ENCODE measurements around the gene ZFR.
"Not testable (repeated sequence)": the region's sequence is repeated elsewhere in the genome, so short reads cannot be mapped to it uniquely, and the experiment has no call there.

The ZFR gene

GRCh38 chr5:32358611-32359010 lies 85.9 kb downstream of the ZFR start:
- DNase-seq (ENCODE audit: low spot score): no peak

DNA sequence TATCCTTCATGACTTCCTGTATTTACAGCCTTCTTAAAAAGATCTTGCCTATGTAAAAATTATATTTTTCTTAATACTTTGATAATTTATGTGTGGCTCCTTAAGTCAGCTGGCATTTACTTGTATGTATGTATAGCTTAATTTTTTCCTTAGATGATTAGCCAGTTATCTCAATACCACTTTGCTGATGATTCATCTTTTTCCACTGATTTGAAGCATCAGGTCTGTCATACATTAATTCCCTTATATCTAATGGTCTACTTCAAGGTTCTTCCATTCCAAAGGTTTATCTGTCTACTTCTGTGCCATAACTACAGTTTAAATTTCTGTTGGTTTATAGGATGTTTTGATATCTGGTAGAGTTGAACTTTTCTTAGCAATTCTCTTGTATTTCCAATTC lies 86.9 kb downstream of the ZFR start:
- DNase-seq (ENCODE audit: low spot score): no peak

DNA sequence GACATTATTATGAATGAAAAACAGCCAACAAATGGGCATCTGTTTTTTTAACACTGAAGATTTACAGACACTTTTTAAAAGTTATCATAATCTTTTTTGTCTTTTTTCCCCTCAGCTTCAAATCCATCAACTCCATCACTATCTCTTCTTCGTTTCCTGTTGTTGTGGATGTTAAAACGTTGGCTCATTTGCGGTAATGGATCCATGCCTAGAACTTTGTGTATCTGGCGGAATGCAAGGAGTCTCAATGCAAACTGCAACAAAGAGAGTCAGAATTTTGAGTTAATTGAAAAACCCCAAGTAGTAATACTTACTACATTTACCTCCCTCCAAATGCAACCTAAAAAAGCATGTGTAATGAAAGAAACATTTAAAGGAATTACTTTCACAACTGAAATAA lies 88.9 kb downstream of the ZFR start:
- no peak for DNase-seq (ENCODE audit: low spot score)

DNA sequence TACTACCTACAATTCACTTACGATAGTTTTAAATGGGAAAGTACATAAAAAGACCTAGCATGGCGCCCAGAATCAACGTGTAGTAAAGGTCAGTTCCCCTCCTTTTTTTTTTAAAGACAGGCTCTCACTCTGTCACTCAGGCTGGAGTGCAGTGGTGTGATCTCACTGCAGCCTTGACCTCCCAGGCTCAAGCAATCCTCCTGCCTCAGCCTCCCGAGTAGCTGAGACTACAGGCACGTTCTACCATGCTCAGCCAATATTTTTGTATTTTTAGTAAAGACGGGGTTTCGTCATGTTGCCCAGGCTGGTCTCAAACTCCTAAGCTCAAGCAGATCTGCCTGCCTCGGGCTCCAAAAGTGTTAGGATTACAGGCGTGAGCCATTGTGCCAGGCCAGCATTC lies 91.1 kb downstream of the ZFR start:
- no peak for DNase-seq (ENCODE audit: low spot score)

- no peak for DNase-seq (ENCODE audit: low spot score)
Measured at GRCh38 chr5:32352685-32353084, 91.9 kb downstream of the ZFR start.

- no peak for DNase-seq (ENCODE audit: low spot score)
Measured at GRCh38 chr5:32346869-32347268, 97.7 kb downstream of the ZFR start.

DNA sequence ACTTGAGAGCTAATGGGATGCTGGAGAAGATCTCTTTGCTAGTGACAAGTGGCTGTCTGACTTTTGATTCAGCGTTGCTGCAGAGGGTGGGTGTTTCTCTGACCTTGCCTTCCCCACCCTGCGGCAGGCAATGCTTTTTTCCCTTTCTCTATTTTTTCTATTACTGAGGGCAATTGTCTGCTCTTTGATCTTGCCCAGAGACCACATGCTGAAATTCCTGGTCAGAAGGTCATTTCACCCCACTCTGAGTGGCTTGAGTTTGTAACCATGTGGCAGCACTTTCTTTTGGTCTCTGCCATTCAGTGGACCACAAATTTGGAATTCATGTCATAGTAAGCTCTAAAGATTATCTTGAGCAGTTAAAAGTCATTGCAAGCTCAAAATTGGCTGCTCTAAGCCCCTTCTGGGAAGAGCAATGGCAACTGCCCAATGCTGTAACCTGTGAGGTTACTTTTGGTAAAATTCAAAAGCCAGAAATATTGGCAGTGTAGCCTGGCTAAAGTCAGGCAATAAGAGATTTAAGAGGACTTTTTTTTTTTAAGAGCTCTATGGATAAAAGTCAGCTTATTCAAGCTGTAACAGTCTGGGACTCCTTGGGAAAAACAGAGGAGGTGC lies 101.4 kb downstream of the ZFR start:
- no peak for DNase-seq (ENCODE audit: low spot score)

GRCh38 chr5:32342656-32343055 lies 101.9 kb downstream of the ZFR start:
- DNase-seq (ENCODE audit: low spot score): no peak

DNA sequence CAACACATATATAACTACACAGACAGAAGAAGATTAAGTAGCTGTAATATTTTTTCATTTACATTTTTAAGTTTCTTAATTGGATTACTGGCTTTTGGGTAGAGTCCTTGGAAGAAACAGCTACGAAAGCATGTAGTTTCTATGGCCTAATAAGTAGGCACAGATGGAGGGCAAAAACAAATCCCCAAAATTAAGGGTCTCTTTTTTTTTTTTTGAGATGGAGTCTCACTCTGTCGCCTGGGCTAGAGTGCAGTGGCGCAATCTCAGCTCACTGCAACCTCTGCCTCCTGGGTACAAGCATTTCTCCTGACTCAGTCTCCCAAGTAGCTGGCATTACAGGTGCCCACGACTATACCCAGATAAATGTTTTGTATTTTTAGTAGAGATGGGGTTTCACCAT lies 104.7 kb downstream of the ZFR start:
- DNase-seq (ENCODE audit: low spot score): no peak

- no peak for DNase-seq (ENCODE audit: low spot score)
Measured at GRCh38 chr5:32339198-32339597, 105.3 kb downstream of the ZFR start.

GRCh38 chr5:32332966-32333365 lies 111.6 kb downstream of the ZFR start:
- DNase-seq (ENCODE audit: low spot score): no peak

- DNase-seq (ENCODE audit: low spot score): no peak
Measured at GRCh38 chr5:32332361-32332760, 112.2 kb downstream of the ZFR start.

DNA sequence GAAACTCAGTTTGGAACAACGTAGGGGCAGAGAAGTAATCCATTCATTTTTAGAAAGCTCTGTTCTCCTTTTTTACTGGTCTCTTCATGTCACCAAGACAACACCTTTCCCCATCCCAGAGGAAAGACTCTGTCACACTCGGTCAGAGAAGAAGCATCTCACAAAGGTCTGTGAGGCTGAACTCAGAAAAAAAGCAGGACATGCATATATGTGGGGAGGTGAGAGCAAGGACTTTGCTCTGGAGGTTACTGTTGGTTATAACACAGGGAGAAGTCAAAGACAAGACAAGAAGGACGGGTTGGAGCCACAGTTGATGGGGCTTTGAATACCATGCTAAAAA lies 112.6 kb downstream of the ZFR start:
- no peak for DNase-seq (ENCODE audit: low spot score)

GRCh38 chr5:32331217-32331934 lies 113.2 kb downstream of the ZFR start:
- DNase-seq (ENCODE audit: low spot score): no peak

- DNase-seq (ENCODE audit: low spot score): no peak
Measured at GRCh38 chr5:32330126-32330971, 114.2 kb downstream of the ZFR start.

DNA sequence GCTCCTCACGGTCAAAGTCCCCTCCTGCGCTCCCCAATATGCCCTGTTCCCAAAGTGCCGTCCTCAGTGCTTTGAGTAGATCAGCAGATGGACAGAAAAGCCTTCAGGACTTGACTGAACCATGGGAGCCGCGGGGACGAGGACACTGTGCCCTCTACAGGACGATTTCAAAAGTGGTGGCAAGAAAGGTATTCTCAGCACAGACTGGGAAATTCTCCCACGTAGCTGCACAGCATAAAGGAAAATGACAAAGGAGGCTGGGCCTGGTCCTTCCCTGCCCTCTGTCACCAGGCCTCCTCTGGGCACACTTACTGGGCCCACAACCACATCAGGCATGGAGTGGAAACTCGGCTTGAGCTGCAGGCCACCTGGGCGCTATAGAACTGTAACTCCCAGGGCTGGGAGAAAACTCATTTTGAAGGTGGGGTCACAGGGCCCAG lies 115.1 kb downstream of the ZFR start:
- peak; percentile 75 for DNase-seq (ENCODE audit: low spot score)

DNA sequence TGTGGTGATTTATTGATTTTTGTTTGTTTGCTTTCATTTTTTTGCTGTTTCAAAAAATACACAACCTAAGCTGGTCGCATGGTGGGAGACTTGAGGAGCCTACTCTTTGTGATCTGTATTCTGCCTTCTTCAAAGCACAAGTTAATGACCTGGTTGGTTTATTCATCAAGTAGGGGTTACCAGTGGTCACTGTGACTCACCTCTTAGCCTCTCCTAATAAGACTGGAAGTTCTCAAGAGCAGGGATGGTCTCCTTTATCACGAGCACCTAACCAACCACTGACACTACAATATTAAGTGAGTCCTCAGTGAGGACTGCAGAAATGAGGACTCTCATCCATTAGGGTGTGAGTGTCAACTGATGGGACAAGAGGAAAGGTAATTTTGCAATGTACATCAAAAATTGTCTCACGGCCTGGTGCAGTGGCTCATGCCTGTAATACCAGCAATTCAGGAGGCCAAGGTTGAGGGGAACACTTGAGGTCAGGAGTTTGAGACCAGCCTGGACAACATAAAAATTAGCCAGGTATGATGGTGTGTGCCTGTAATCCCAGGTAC lies 118.2 kb downstream of the ZFR start:
- DNase-seq (ENCODE audit: low spot score): no peak

DNA sequence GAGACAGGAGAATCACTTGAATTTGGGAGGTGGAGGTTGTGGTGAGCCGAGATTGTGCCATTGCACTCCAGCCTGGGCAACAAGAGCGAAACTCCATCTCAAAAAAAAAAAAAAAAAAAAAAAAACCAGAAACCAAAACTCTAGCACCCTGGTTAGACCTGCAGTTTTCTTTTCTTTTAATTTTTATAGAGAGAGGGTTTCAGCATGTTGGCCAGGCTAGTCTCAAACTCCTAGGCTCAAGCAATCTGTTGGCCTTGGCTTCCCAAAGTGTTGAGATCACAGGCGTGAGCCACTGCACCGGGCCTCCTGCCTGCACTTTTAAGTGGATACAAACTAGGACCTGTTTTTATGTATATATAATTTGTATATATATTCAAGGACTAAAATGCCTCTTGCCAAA lies 118.9 kb downstream of the ZFR start:
- DNase-seq (ENCODE audit: low spot score): no peak

DNA sequence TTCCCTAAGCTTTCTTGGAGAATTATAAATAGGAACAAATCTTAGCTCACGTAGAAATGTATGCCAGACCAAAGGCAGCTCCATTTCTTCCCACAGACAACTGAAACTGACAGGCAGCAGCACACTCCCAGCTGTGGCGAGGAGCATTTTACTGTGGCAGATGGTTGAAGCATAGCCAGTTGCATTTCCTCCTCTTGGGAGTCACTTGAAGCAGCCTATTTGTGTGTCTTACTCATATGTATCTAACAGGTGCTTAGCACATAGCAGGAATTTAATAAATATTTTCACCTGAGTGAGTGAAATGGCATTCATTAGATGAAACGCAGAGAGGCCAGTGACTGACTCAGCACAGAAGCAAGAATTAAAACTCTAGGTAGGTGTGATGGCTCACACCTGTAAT lies 119.5 kb downstream of the ZFR start:
- peak; percentile 5 for DNase-seq (ENCODE audit: low spot score)

GRCh38 chr5:32323741-32324140 lies 120.8 kb downstream of the ZFR start:
- DNase-seq (ENCODE audit: low spot score): no peak

- DNase-seq (ENCODE audit: low spot score): no peak
Measured at GRCh38 chr5:32322882-32323281, 121.7 kb downstream of the ZFR start.

DNA sequence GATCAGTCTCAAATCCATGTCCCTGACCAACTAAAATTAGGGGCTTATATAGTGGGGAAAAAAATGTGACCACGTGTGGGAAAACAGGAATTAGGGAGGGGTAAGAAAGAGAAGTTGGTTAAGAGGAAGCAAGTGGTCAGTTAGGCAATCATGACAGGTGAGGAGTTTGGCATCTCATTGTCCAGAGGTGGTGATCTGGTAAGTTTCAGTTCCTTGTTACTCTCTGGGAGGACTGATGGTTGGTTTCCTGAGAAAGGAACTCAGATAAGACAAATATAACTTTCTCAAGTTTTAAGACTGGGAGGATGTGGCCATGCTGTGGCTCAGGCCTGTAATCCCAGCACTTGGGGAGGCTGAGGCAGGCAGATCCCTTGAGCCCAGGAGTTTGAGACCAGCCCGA lies 122.8 kb downstream of the ZFR start:
- DNase-seq (ENCODE audit: low spot score): not testable (repeated sequence)

- DNase-seq (ENCODE audit: low spot score): no peak
Measured at GRCh38 chr5:32320576-32320975, 124.0 kb downstream of the ZFR start.

All from germinal center (tissue), 1 donor.